ENCODE results near the gene SLAMF1. TPM values are rescaled to one million over a fixed set of nuclear protein-coding genes. Genes with fewer than 3 reads are reported as not detected.
"Not testable (repeated sequence)": the region's sequence is repeated elsewhere in the genome, so short reads cannot be mapped to it uniquely, and the experiment has no call there.

SLAMF1 gene
- total RNA-seq, 1 donor from 2014 or later, result not detected

GRCh38 chr1:160638540-160638857 is 8.3 kb downstream of the SLAMF1 start:
- no peak for DNase-seq

GRCh38 chr1:160637821-160638539 is 8.9 kb downstream of the SLAMF1 start:
- no peak for DNase-seq

GRCh38 chr1:160637065-160637464 is 9.8 kb downstream of the SLAMF1 start:
- no peak for DNase-seq

- no peak for DNase-seq
Measured at GRCh38 chr1:160636547-160636946, 10.3 kb downstream of the SLAMF1 start.

- DNase-seq, result no peak
Measured at GRCh38 chr1:160636076-160636475, 10.8 kb downstream of the SLAMF1 start.

- no peak for DNase-seq
Measured at GRCh38 chr1:160634543-160635491, 12.0 kb downstream of the SLAMF1 start.

- DNase-seq, result no peak
Measured at GRCh38 chr1:160633330-160633903, 13.4 kb downstream of the SLAMF1 start.

- no peak for DNase-seq
Measured at GRCh38 chr1:160631983-160632625, 14.7 kb downstream of the SLAMF1 start.

GRCh38 chr1:160630523-160631451 is 16.1 kb downstream of the SLAMF1 start:
- DNase-seq, result no peak

GRCh38 chr1:160629286-160630210 is 17.3 kb downstream of the SLAMF1 start:
- no peak for DNase-seq

GRCh38 chr1:160628799-160629263 is 18.0 kb downstream of the SLAMF1 start:
- no peak for DNase-seq

- DNase-seq, result not testable (repeated sequence)
Measured at GRCh38 chr1:160627677-160628289, 19.1 kb downstream of the SLAMF1 start.

GRCh38 chr1:160626509-160627342 is 20.1 kb downstream of the SLAMF1 start:
- no peak for DNase-seq

GRCh38 chr1:160625725-160626498 is 20.9 kb downstream of the SLAMF1 start:
- no peak for DNase-seq

- no peak for DNase-seq
Measured at GRCh38 chr1:160625321-160625720, 21.5 kb downstream of the SLAMF1 start.

GRCh38 chr1:160624464-160624863 is 22.4 kb downstream of the SLAMF1 start:
- no peak for DNase-seq

GRCh38 chr1:160623862-160624261 is 23.0 kb downstream of the SLAMF1 start:
- no peak for DNase-seq

GRCh38 chr1:160623227-160623633 is 23.6 kb downstream of the SLAMF1 start:
- DNase-seq, result no peak
